Activated CD8-positive, alpha-beta memory T cell treated with anti-CD3 and anti-CD28 coated beads, Interleukin-2, amount 50 U/mL, for 48 hours (primary cell): Measurements from ENCODE around the gene LCNL1.
A peak's percentile ranks its signal among the peaks of the same experiment; 100 is the strongest.
"Not testable (repeated sequence)": the region's sequence is repeated elsewhere in the genome, so short reads cannot be mapped to it uniquely, and the experiment has no call there.

ENCODE experiments used
- DNase-seq: peaks from one replicate; pipeline ENCODE4 v3.0.0-alpha.2; 2020

Gene LCNL1

DNA sequence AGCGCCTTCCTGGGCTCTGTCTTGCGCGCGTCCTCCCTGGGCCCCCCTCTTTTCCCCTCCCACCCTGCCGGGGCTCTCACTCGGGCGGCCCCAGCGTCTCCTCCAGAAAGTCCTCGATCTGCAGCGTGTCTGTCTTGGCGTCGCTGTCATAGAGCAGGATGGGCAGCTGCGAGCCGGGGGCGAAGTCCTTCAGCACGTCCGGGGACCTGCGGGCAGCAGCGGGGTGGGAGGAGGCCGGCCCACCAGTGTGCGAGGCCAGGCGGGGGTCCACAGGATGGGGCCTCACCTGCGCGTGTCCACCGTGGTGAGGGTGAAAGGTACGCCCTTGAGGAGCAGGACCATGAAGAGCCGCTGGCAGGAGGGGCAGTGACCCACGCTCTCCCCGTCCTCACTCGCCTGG lies 12.6 kb downstream of the LCNL1 start:
- DNase-seq = no peak

DNA sequence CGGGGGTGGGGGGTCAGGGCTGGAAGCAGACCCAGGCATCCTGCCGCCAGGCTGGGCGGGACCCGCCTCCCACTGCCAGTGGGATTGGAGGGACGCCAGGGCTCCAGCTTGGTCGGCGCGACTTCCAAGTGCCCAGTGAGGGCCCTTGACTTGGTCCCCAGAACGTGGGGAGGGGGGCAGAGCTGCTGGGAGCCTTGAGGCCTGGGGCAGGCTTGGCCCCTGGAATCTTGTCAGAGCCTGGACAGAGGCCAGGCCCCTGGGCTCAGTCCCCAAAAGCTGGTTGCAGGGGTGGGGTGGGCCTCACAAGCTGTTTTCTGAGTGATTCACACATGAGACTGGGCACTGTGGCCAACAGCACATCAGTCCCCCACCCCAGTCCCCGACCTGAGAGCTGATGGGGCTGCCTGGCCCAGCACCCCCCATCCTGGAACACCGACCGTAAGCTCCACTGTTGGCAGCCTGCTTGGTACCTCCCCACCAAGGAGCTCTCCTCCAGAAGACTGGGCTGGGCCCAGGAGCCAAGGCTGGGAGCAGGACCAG lies 13.0 kb downstream of the LCNL1 start:
- no peak for DNase-seq

DNA sequence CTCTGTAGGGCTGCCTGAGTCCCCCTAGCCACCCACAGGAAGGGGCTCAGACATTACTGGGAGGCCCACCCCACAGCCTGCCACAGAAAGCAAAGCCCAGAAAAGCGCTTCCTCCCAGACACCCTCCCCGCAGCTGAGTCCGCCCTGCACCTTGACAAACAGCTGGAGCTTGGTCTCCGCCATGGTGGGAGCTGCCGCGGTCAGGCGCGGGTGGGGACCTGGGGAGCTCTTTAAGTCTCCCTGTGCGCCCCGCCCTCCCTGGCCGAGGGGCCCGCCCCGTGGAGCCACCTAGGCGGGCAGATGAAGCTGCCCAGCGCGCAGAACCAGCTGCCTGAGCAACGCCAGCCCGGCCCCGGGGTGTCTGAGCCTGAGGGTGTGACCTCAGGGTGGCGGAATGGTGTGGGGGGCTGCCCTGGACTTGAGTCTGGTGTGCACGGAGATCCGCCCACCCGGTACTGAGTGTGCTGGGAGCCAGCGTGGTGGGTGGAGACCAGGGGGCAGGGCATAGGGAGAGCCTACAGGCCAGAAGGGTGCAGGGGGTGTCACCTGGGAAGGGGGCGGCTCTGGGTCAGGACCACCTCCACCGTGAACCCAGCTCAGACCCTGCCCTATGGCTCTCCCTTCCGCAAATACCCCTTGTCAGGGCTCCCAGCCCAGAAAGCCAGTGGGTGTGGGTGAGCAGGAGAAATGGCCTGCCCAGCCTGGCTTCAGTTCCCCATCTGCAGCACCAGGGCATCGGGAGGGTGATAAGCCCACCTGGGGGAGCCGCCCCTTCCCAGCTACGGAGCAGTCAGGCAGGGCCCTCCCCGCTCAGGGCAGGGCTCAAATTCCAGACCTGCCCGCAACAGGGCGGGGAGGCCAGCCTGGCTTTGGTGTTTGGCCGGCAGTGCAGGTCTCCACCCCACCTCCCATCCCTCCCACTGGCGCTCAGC lies 13.8 kb downstream of the LCNL1 start, which contains the start of gene CLIC3:
CLIC3 (minus strand) TSS at position 208 of the 932 bp plus-strand sequence; CDS start at position 183, 25 bp downstream.
- DNase-seq = peak; percentile 73

DNA sequence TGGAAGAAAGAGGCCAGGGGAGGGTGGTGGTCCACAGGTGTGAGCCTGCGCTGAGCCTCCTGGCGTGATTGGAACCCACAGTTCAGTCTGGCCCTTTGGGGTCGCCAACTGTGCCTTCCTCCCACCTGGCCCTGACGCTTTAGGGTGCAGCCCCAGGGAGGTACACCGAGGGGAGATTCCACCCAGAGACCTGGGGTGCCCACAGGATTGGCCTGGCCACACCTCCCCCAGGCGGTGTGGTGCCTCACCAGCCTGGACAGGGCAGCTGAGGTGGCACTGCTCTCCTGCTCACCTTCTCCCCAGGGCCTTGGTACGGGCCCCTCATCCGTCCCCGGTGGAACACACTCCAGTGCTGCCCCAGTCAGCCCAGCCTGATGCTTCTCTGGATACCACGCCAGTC lies 14.6 kb downstream of the LCNL1 start:
- no peak for DNase-seq

DNA sequence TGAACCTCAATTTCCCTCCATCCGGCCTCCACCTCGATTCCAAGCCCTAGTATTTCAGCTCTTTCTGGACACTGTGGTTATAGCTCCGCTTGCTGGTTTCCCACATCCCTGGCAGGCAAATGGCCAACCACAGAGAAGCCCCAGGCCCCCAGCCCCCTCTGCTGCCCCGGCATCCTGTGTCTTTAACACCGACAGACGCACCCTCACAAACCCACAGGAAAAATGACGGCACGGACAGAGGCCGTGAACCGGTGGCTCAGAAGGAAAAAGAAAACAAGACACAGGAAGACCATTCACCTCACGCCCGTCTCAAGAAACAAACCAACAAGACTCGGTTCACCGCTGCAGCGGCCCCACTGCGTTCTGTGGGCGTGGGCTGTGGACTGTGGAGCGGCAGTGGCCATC lies 15.0 kb downstream of the LCNL1 start:
- DNase-seq = no peak

DNA sequence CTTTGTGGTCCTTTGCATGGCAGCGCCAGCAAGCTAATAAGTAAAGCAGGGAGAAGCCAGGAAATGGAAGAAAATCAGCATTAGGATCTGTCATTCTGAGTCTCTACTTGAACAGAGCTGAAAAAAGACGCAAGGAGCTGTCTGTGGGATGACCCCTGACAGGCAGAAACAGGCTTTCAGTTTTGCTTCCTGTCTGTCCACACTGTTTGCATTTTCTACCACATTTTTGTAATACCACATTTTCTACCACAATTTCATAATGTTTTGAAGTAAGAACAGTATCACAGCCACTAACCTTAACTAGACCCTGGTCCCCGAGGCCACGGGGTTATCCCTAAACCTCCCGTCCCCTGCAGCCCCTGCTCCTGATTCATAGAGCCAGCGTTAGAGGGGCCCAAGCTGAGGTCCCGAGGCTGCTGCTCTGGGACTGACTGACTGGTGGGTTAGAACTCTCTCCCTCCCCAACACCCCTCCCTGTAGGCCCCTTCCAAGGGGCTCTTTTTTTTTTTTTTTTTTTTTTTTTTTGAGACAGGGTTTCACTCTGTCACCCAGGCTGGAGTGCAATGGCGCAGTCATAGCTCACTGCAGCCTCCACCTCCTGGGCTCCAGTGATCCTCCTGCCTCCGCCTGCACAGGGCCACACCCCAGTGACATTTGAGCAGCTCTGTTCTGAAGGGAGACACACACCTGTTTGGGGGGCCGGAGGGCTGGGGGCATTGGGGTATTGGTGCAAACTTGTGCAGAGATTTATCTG lies 17.6 kb downstream of the LCNL1 start:
- peak; percentile 76 for DNase-seq

DNA sequence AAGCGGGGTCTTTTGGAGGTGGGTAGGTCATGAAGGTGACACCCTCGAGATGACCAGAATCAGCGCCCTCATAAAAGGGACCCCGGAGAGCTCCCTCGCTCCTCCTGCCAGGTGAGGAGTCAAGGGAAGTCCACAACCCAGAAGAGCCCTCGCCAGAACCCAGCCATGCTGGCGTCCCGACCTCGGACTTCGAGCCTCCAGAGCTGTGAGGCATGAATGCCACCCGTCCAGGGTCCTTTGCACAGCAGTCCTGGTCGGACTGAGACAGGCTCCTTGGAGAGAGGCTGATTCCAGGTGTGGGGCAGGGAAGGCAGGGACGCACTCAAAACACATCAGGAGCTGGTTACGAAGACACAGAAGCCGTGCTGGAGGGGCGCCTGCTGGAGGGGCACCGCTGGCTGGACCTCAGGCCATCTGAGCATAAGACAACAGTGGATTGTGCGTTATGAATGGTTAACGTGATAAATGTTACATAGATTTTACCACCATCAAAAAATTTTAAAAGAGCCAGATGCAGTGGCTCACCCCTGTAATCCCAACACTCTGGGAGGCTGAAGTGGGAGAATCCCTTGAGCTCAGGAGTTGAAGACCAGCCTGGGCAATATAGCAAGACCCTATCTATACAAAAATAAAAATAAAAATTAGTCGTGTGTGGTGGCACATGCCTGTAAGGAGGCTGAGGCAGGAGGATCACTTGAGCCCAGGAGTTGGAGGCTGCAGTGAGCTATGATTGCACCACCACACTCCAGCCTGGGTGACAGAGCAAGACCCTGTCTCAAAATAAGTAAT lies 19.3 kb downstream of the LCNL1 start:
- no peak for DNase-seq

DNA sequence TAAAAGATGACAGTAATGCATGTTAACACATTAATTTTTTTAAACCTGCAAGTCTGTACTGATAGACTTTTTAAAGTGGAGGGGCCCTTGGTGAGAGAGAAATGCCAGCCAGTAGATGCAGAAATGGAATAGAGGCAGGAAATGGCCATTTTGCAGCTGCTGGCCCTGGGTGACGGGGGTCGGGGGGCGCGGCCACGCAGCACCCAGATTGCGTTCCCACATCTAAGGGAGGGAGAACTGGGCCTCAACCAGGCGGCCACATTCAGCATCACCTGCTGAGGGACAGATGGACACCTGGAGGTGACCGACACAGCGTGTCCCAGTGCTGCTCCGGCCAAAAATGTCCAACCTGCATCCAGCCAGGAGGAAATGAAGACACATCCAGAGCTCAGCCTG lies 19.9 kb downstream of the LCNL1 start:
- DNase-seq = no peak

DNA sequence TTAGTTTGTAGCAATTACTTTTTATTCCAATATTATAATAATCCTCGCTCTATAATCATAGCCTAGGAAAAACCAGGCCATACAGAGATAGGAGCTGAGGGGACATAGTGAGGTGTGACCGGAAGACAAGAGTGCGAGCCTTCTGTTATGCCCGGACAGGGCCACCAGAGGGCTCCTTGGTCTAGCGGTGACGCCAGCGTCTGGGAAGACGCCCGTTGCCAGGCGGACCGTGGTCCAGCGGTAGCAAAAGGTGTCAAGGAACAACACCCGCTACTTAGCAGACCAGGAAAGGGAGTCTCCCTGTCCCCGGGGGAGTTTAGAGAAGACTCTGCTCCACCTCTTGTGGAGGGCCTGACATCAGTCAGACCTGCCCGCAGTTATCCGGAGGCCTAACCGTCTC lies 21.5 kb downstream of the LCNL1 start:
- DNase-seq = not testable (repeated sequence)

DNA sequence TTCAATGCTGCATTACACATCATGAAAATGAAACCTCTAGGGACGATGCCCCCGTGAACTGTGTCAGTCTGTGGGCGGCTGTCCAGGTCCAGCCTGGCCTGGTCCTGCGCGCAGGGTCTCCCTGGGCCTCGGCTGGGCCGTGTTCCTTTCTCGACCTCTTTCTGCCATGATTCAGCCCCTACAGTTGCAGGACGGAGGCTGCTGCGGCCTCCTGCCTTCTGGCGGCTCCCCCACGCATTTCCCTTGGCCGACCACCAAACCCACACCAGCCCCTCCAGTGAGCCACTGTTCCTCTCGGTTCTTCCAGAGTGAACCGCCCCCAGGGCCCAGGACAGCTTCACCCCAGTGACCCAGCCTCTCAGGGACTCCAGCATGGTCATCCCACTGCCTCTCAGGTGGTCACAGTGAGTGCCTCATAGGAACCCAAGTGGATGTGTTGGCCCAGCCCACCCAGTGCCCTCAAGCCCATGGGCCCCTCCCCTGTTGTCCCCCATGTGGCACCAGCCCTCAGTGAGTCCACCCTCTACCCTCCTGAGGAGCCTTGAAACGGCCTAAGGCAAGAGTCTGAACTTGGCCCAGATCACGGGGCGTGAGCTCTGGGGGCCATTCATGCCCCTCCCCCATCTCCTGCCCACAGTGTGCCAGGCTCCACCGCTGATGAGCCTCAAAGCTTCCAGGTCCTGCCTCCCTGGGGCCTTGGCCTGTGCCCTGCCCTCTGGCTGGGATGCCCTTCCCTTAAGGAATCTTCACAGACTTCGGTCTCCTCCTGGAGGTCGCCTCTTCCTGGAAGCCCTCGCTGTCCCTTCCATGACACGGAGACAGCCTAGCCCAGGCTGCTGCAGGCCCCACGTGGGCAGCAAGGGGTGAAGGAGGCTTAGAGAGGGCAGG lies 23.6 kb downstream of the LCNL1 start:
- DNase-seq = no peak

DNA sequence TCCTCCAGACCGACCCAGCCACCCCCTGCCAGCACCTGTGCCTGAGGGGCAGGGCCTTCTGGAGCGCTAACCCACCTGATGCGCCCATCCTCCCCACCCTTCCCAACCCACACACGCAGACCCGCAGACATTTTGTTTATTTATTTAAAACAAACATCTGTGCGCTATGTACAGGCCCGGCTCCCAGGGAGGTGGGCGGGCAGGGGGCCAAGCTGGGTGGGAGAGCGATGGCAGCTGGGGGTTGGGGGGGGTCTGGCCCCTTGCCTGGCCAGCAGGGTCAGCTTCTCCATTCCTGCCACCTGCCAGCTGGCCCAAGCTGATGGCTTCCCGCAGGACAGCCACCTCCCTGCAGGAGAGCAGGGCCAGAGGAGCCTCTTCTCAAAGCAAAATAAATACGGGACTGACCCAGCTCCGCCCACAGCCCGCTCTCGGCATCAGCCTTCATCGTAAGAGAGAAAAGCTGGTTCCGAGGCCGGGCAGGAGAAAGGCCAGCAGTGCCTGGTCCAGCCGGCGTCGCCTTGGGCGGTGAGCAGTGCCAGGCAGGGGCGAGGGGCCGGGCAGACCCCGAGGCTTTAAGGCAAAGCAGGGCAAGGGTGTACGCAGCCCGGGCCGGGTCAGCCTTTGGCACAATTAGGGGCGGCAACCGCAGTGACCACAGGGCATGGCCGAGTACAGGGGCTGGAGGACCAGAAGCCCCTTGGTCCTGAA lies 24.5 kb downstream of the LCNL1 start:
- DNase-seq = no peak

DNA sequence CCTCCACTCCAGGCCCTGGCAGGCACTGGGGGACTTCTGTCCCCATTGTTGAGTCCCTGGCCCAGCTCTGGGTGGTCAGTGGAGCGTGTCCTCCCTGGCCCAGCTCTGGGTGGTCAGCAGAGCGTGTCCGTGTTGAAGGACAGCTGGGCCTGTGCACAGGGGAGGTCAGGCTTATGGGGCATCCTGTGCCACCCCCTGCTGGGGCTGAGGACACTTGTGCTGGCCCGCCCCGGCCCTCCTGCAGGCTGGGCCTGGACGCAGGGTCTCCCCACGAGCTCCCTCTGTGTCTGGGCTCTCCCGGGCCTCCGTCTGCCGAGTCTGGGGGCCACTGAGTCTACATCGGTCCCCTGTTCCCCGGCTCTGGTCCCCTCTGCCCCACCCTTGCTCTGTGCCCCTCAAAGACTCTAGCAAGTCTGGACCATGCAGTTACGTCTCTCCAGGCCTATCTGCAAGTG lies 25.1 kb downstream of the LCNL1 start:
- DNase-seq = no peak

DNA sequence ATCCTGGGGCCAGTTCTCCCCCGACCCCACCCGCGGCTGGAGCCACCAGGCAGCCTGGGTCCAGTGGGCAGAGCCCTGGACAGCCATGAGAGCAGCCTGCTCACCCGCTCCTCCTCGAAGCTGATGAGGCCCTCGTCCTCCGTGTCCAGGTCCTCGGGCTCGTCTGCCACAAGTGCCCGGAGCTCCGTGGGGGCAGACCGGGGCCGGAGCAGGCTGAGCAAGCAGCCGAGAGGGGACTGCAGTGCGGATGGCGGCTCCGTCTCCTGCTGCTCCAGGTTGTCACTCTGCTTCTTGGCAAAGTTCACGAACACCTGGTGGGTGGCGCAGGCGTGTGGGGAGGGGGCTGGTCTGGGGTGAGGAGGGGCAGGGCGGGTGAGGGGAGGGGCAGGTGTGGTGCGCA lies 25.5 kb downstream of the LCNL1 start:
- no peak for DNase-seq

DNA sequence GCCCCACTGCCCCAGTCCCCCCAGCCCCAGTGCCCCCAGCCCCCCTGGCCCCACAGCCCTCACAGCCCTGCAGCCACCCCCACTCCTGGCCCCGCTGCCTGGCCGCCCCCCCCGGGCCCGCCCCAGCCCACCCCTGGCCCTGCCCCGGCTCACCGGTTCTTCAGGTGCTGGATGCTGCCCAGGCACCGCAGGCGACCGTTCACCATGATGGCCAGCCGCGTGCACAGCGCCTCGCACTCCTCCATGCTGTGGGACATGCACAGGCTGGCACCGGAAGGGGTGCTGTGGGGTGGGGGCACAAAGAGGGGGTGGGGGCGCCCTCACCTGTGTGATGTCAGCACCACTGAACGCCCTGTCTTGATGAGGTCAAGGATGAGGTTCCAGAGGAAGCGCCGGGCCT lies 26.4 kb downstream of the LCNL1 start:
- no peak for DNase-seq

DNA sequence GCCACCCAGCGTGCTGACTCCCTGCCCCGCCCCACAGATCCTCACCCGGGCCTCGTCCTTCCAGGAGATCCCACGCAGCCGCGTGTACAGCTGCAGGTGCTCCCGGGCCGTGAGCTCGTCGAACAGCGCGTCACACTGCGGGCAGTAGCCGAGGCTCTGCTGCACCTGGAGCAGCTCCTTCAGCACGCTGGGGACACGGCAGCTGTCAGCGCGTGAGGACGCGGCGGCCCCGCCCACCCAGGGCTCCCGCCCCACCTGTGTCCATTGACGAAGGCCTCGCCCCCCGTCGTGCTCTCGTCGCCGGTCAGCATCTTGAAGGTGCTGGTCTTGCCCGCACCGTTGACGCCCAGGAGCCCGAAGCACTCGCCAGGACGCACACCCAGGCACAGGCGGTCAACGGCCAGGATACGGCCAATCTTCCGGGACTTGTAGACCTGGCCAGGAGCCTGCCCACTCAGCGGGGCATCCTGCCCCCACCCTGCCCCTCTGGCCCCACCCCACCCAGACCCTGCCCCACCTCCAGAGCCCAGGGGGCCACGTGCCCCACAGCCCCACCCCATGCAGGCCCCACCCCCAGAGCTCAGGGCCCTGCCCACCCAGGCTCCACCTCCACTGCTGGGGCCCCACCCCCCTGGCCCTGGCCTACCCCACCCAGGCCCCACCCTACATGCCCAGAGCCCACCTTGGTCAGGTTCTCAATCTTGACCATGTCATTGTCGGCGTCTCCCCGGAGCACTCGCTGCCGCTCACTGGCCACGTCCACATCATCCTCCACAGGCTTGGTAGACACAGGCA lies 27.3 kb downstream of the LCNL1 start:
- no peak for DNase-seq

DNA sequence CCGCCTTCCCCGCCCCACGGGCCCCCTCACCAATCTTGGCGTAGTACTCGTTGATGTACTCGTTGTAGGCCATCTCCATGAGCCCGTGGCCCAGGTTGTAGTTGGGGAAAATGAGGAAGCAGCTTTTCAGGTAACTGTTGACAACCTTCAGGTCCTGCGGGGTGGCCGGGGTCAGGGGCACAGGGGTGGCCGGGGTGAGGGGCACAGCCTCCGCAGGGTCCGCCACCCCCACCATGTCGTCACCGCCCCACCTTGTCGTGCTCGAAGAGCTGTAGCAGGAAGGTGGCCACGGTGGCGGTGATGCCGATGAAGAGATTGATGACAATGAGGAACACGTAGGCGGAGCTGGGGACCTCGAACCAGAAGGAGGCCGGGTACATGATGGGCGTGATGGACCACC lies 28.4 kb downstream of the LCNL1 start:
- no peak for DNase-seq

DNA sequence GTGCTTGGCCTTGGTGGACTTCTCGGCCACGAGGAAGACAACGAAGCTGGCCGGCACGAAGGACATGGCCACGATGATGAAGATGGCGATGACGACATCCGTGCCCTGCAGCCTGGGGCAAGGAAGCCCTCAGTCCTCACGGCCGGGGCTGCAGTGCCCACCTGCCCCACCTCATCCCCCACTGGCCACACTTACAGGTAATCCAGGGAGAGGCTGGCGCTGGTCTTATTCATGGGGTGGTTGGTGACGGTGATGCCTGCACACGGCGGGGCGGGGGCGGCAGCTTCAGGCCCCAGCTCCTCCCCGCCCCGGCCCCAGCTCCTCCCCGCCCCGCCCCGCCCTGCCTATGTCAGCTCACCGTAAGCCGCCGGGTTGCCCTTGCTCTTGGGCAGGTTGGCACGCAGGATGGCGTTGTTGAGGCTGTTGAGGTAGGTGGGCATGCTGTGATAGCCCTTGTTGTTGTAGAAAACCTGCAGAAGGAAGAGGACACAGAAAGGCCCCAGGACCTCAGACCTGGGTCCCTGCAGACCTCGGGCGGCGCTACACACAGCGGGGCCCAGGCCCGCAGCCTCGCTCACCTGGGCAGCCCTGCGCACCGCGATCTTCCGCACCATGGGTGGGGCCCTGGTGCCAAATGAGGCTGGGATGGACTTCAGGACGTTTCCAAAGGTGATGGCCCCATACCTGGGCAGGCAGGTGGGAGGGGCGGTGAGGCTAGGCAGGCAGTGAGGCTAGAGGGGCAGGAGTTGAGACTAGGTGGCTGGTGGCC lies 29.3 kb downstream of the LCNL1 start:
- no peak for DNase-seq

DNA sequence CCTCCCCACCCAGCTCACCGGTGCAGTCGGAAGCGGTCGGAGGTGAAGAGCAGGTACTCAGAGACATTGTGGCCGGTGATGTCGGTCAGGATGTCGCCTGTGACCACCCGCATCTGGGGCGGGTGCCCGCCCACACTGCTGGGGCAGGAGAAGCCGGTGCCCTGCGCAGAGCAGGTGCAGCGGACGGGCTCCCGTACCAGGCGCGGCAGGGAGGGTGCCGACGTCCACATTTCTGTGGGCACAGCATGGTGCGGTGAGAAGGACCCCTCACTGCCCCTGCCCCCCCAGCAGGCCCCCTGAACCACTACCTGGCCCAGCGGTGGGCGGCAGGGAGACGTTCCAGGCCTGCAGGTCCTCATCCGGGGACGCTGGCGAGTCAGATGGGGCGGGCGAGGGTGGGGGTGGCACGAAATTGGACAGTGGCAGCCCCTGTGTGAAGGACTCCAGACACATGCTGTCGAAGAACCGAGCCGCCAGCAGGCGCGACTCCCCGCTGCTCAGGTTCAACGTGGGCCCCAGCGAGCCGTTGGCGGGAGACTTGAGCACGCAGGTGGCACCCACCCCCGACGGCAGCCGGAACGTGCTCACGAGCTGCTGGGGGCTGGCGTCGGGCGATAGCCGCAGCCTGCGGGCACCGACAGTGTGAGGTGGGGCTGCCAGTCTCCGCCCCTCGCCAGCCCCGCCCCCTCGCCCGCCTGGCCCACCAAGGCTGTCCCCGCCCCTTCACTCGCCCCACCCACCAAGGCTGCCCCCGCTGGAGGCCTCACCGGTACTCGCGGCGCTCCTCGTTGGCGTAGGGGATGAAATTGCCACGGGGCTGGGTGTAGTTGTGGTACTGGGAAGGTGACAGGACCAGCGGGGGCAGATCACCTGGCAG lies 30.1 kb downstream of the LCNL1 start:
- no peak for DNase-seq
